GM23248 (cell line): ENCODE measurements around the gene PRDM16. TPM values are rescaled to one million over a fixed set of nuclear protein-coding genes. Genes with fewer than 3 reads are reported as not detected.

ENCODE experiments used
- DNase-seq: peaks from one replicate; pipeline ENCODE4 v3.0.0-alpha.2; 2015
- H2AFZ ChIP-seq: fragments of 200-600 bp; sonication (generic); 2 replicates; pipeline ENCODE4 v1.6.1; 2016; ENCODE audit warnings: antibody characterized with exemption
- H3F3A ChIP-seq: fragments of 200-600 bp; sonication (generic); 2 replicates; pipeline ENCODE4 v1.6.1; 2016; ENCODE audit warnings: mild to moderate bottlenecking, antibody characterized with exemption, mixed run types; ENCODE audit not compliant: insufficient read depth
- H3K27ac ChIP-seq: fragments of 200-600 bp; sonication (generic); 2 replicates; pipeline ENCODE4 v1.5.1; 2016; ENCODE audit warnings: mild to moderate bottlenecking
- H3K27me3 ChIP-seq: fragments of 200-600 bp; sonication (generic); replicated peaks from 2 replicates; pipeline ENCODE4 v1.6.1; 2016; ENCODE audit warnings: mild to moderate bottlenecking; ENCODE audit not compliant: insufficient read depth
- H3K36me3 ChIP-seq: fragments of 200-600 bp; sonication (generic); 2 replicates; pipeline ENCODE4 v1.6.1; 2016; ENCODE audit warnings: low read depth, mild to moderate bottlenecking
- H3K4me1 ChIP-seq: fragments of 200-600 bp; sonication (generic); 2 replicates; pipeline ENCODE4 v1.6.1; 2016; ENCODE audit warnings: mild to moderate bottlenecking; ENCODE audit not compliant: insufficient read depth
- H3K4me2 ChIP-seq: fragments of 200-600 bp; sonication (generic); one replicate; pipeline ENCODE4 v1.6.1; 2016; ENCODE audit warnings: mild to moderate bottlenecking; ENCODE audit not compliant: unreplicated experiment
- H3K4me3 ChIP-seq: fragments of 200-600 bp; sonication (generic); 2 replicates; pipeline ENCODE4 v1.5.1; 2016; ENCODE audit warnings: mild to moderate bottlenecking
- H3K79me2 ChIP-seq: fragments of 200-600 bp; sonication (generic); 2 replicates; pipeline ENCODE4 v1.6.1; 2016; ENCODE audit warnings: mild to moderate bottlenecking; ENCODE audit not compliant: insufficient read depth
- H3K9ac ChIP-seq: fragments of 200-600 bp; sonication (generic); 2 replicates; pipeline ENCODE4 v1.6.1; 2016; ENCODE audit warnings: mild to moderate bottlenecking
- H3K9me2 ChIP-seq: fragments of 200-600 bp; sonication (generic); 2 replicates; pipeline ENCODE4 v1.6.1; 2016; ENCODE audit warnings: mixed run types, mild to moderate bottlenecking, moderate library complexity; ENCODE audit not compliant: insufficient read depth
- H3K9me3 ChIP-seq: fragments of 200-600 bp; sonication (generic); one replicate; pipeline ENCODE4 v1.6.1; 2017; ENCODE audit warnings: low read depth
- H4K20me1 ChIP-seq: fragments of 200-600 bp; sonication (generic); 2 replicates; pipeline ENCODE4 v1.6.0; 2016; ENCODE audit not compliant: insufficient read depth
- EZH2 ChIP-seq: fragments of 200-600 bp; sonication (generic); IDR thresholded peaks from 2 replicates; pipeline ENCODE4 v1.6.1; 2018; ENCODE audit warnings: antibody characterized with exemption, mild to moderate bottlenecking; ENCODE audit not compliant: insufficient read depth, poor library complexity, severe bottlenecking
- EZH2phosphoT487 ChIP-seq: fragments of 200-600 bp; sonication (generic); IDR thresholded peaks from 2 replicates; pipeline ENCODE4 v1.6.1; 2018; ENCODE audit warnings: antibody characterized with exemption, moderate library complexity, mild to moderate bottlenecking, low read depth; ENCODE audit not compliant: insufficient read depth
- WGBS, 2 experiments: methylation state at CpG; one replicate each; pipeline ENCODE4 v1.1.6; 2015 to 2017; ENCODE audit warnings: low lambda C conversion rate in 2 of 2, low coverage in 1 of 2; ENCODE audit errors: missing lambda C conversion rate in 2 of 2; 5-methylcytosine and 5-hydroxymethylcytosine counted together
- in situ Hi-C: fragments of 300-500 bp; cut with MboI; formaldehyde crosslinking; loops from 2 replicates; pipeline ENCODE4 v1.15.0; 2020
- polyA plus RNA-seq: library from polyadenylated mRNA; unstranded; fragments of >200 nt; fragmentation: Nextera tagmentation; extraction: Ambion mirVana; gene quantifications from 2 replicates; pipeline ENCODE4 v1.2.1, GENCODE V29; 2016
- total RNA-seq: library from RNA; depleted of rRNA; stranded (reverse); fragments of >200 nt; shearing (Covaris generic); gene quantifications from 2 replicates; pipeline ENCODE4 v1.2.3, GENCODE V29; 2014

PRDM16 gene
- total and polyA plus RNA-seq, 2 experiments from 2014 or later: 0.18 TPM; not detected in 1

GRCh38 chr1:3135073-3135702 is 66.2 kb downstream of the PRDM16 start:
- Histone ChIP-seq H3K9me2 (no peaks in the 10 kb centered on the region), H4K20me1 (no peaks in the 10 kb centered on the region), H3K4me2 (no peak overlapping the region), H3K27ac (no peak overlapping the region), H3K4me1 (no peaks in the 10 kb centered on the region), H3K9me3 (no peaks in the 10 kb centered on the region), H3K27me3 (peaks cover 40% of the 10 kb centered on the region; the same call in 1 of the 2 replicates), H3K36me3 (no peaks in the 10 kb centered on the region), H3K4me3 (no peak overlapping the region), H2AFZ (no peak overlapping the region), H3K79me2 (no peaks in the 10 kb centered on the region), H3K9ac (no peak overlapping the region), H3F3A (no peaks in the 10 kb centered on the region)
- in situ Hi-C loops: no loop called here
- 57 to 61% methylated on average over 29 of the region's 29 CpGs for WGBS, 2 experiments
- TF ChIP-seq EZH2 (no peak), EZH2phosphoT487 (no peak)
- no peak for DNase-seq

DNA sequence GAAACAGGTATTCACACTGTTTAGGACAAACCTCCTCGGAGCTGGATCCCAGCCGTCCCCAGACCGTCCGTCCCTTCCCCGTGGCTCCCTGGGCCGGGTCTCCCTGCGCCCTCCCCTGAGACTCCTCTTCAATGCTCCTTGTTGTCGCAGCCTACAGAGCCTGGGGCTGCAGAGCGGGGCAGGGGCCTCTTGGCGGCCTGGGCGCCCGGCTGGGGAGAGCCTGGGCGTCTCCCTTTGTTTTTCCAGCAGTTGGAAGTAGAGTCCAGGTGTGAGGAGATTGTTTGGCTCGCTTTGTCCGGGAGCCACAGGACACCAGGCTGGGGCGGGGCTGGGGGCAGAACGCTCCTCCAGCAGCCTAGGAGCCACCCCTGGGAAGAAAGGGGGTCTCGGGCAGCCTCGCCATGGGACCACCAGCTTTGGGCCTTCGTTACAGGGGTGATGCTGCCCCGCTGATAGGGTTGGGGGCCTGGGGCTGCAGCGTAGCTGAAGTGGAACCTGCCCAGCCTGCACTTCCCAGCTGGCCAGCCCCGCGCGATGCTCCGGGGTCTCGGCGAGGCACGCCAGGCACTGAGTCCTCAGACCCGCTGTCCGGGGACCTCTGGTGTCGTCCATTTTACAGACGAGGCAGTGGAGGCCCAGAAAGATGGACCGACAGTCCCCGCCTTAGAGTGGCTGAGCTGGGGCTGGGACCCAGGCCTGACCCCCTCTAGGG is 66.9 kb downstream of the PRDM16 start:
- peaks cover 47% of the 10 kb centered on the region for H3K27me3 ChIP-seq
- no peaks in the 10 kb centered on the region for H4K20me1 ChIP-seq
- H3K4me2 ChIP-seq: no peak overlapping the region
- H3K4me3 ChIP-seq: no peak overlapping the region
- no peak overlapping the region for H3K27ac ChIP-seq
- no peak for TF ChIP-seq EZH2
- TF ChIP-seq EZH2phosphoT487: no peak
- H3K36me3 ChIP-seq: no peaks in the 10 kb centered on the region
- no peak overlapping the region for H2AFZ ChIP-seq
- DNase-seq: no peak
- in situ Hi-C loops: no loop called here
- H3K9me2 ChIP-seq: no peaks in the 10 kb centered on the region
- no peaks in the 10 kb centered on the region for H3K9me3 ChIP-seq
- WGBS, 2 experiments: 47 to 48% methylated on average over 20 to 35 of the region's 35 CpGs
- H3K79me2 ChIP-seq: no peaks in the 10 kb centered on the region
- H3F3A ChIP-seq: no peaks in the 10 kb centered on the region
- H3K4me1 ChIP-seq: no peaks in the 10 kb centered on the region
- no peak overlapping the region for H3K9ac ChIP-seq

- in situ Hi-C loops: no loop called here
- no peak for TF ChIP-seq EZH2phosphoT487
- TF ChIP-seq EZH2: no peak
- WGBS, 2 experiments: 22 to 23% methylated on average over 5 of the region's 5 CpGs
These were observed 67.5 kb downstream of the PRDM16 start for GRCh38 chr1:3136532-3136931.

DNA sequence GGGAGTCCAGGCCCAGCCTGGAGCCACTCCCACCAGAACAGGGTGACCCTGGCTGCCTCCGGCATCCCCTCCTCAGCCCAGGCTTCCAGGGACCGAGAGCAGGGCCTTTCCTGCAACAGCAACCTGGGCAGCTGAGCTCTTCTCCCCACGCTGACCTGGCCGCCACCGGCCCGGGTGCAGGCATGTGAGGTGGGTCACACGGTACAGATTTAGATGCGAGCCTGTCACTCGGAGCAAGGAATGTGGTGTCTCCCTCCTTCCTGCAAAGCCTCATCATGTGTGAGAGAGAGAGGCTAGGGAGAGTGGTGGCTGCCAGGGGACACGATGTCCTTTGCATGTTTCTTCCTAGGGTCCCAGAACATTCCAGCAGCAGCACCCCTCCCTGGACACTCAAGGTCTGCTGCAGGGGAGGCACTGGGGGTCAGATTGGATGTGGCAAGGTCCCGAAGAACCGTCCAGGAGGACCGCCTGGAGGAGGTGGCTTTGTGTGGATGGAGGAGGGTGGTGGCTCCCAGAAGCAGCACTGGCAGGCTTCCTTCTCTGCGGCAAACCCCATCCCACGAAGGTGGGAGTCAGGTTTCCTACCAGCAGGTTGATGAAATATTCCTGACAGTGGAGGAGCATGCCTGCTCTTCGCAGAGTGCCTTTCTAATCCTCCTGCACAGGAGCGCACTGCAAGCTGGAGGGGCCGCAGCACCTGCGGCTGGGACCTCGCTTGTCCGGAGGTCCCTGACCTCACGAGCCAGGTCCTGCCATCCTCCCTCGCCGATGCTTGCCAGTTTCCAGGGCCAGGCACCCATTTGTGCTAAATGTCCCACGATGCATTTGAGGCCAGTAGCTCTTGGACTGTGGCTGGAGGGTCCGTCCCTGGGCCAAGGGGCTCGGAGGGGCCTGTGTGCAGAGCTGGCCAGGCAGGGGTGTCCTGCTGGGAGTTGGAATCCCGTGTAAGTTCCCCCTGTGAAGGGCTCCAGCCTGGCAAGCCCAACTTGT is 68.4 kb downstream of the PRDM16 start:
- H3K9me3 ChIP-seq: no peaks in the 10 kb centered on the region
- 38 to 42% methylated on average over 28 of the region's 28 CpGs for WGBS, 2 experiments
- TF ChIP-seq EZH2phosphoT487 (no peak), EZH2 (no peak)
- no peak overlapping the region for H3K4me3 ChIP-seq
- no peak overlapping the region for H3K4me2 ChIP-seq
- no peak for DNase-seq
- no peak overlapping the region for H2AFZ ChIP-seq
- in situ Hi-C loops: no loop called here
- H3K27ac ChIP-seq: no peak overlapping the region
- no peak overlapping the region for H3K9ac ChIP-seq
- H3K4me1 ChIP-seq: no peaks in the 10 kb centered on the region
- no peaks in the 10 kb centered on the region for H3F3A ChIP-seq
- H3K36me3 ChIP-seq: no peaks in the 10 kb centered on the region
- H3K9me2 ChIP-seq: no peaks in the 10 kb centered on the region
- H4K20me1 ChIP-seq: no peaks in the 10 kb centered on the region
- H3K79me2 ChIP-seq: no peaks in the 10 kb centered on the region
- H3K27me3 ChIP-seq: peaks cover 54% of the 10 kb centered on the region

More at GRCh38 chr1:3136532-3136931, 67.5 kb downstream of the PRDM16 start:
- no peaks in the 10 kb centered on the region for H3K4me1 ChIP-seq
- DNase-seq: no peak
- H3K9me2 ChIP-seq: no peaks in the 10 kb centered on the region
- H3K36me3 ChIP-seq: no peaks in the 10 kb centered on the region
- no peaks in the 10 kb centered on the region for H4K20me1 ChIP-seq
- no peaks in the 10 kb centered on the region for H3K79me2 ChIP-seq
- H3K4me2 ChIP-seq: no peak overlapping the region
- peaks cover 47% of the 10 kb centered on the region for H3K27me3 ChIP-seq
- H2AFZ ChIP-seq: no peak overlapping the region
- no peaks in the 10 kb centered on the region for H3F3A ChIP-seq
- no peak overlapping the region for H3K4me3 ChIP-seq
- no peak overlapping the region for H3K27ac ChIP-seq
- H3K9me3 ChIP-seq: no peaks in the 10 kb centered on the region
- no peak overlapping the region for H3K9ac ChIP-seq
